Panc1 (cell line): Measurements from ENCODE around the gene TLR10. TPM values are rescaled to one million over a fixed set of nuclear protein-coding genes. Genes with fewer than 3 reads are reported as not detected.

Experiments
- ATAC-seq: fragments of 200-7000 bp; cut with Tn5 transposase; 2 replicates; pipeline ENCODE4 v1.9.1; 2020; ENCODE audit warnings: mild to moderate bottlenecking, moderate library complexity
- BruUV-seq: library from RNA; stranded (reverse); fragments of 400-500 nt; replicated peaks from 2 replicates; lab custom pipeline; 2021; lab: Mats Ljungman, UMichigan
- CTCF ChIA-PET: fragments of 300-600 bp; sonication (Branson Sonifier 250); formaldehyde crosslinking; loops from one replicate; lab custom pipeline; 2022; ENCODE audit warnings: antibody characterized with exemption; lab: Charles Lee
- POLR2A ChIA-PET: fragments of 300-600 bp; sonication (Branson Sonifier 250); formaldehyde crosslinking; loops from one replicate; lab custom pipeline; 2022; ENCODE audit warnings: antibody characterized with exemption; lab: Charles Lee
- DNase-seq: peaks from one replicate; pipeline ENCODE4 v3.0.0-alpha.2; 2010; ENCODE audit warnings: low read depth, low spot score
- H3K27ac ChIP-seq: 2 replicates; pipeline ENCODE4 v1.5.1; 2011; ENCODE audit warnings: mild to moderate bottlenecking, low read length, inconsistent platforms
- H3K27me3 ChIP-seq: fragments of 200-500 bp; sonication (Bioruptor generic); 2 replicates; pipeline ENCODE4 v1.6.0; 2014; ENCODE audit warnings: low read length, inconsistent platforms; ENCODE audit not compliant: control insufficient read depth, insufficient read depth
- H3K36me3 ChIP-seq: fragments of 200-500 bp; sonication (Bioruptor generic); 2 replicates; pipeline ENCODE4 v1.5.1; 2014; ENCODE audit warnings: inconsistent platforms, mild to moderate bottlenecking, low read length, moderate library complexity; ENCODE audit not compliant: control insufficient read depth, insufficient read depth
- H3K4me1 ChIP-seq: 2 replicates; pipeline ENCODE4 v1.5.1; 2011; ENCODE audit warnings: inconsistent platforms, mild to moderate bottlenecking, low read length, moderate library complexity; ENCODE audit not compliant: control insufficient read depth, insufficient read depth
- H3K4me3 ChIP-seq, 2 experiments: 2 replicates each; pipeline ENCODE4 v1.5.1; 2011 to 2012; ENCODE audit warnings: low read depth in 2 of 2, low read length in 2 of 2, mild to moderate bottlenecking in 2 of 2, inconsistent platforms in 1 of 2, moderate library complexity in 1 of 2
- H3K9me3 ChIP-seq: fragments of 200-500 bp; sonication (Bioruptor generic); 2 replicates; pipeline ENCODE4 v1.5.1; 2014; ENCODE audit warnings: low read depth, mild to moderate bottlenecking, inconsistent platforms, low read length, moderate library complexity; ENCODE audit not compliant: control insufficient read depth, insufficient read depth
- POLR2AphosphoS5 ChIP-seq: IDR thresholded peaks from 2 replicates; pipeline ENCODE4 v1.6.1; 2012; ENCODE audit warnings: mild to moderate bottlenecking, low read depth, low read length, moderate library complexity
- SIN3A ChIP-seq: IDR thresholded peaks from 2 replicates; pipeline ENCODE4 v1.6.1; 2012; ENCODE audit warnings: low read depth, mild to moderate bottlenecking, low read length, moderate library complexity, borderline replicate concordance; ENCODE audit not compliant: insufficient read depth
- TCF7L2 ChIP-seq: IDR thresholded peaks from 2 replicates; pipeline ENCODE4 v1.6.1; 2011; ENCODE audit warnings: mild to moderate bottlenecking, low read depth, low read length, inconsistent platforms
- in situ Hi-C: cut with HindIII; loops from 2 replicates; pipeline ENCODE4 v1.10.0; 2016; ENCODE audit warnings: low sequenced_read_pairs, low pct_unique_long_range_greater_than_20kb
- intact Hi-C: fragments of 100-400 bp; cut with micrococcal nuclease; formaldehyde crosslinking; loops from one replicate; pipeline ENCODE4 v1.10.0; 2022; ENCODE audit not compliant: unreplicated experiment
- total RNA-seq: library from RNA; stranded (reverse); gene quantifications from one replicate; pipeline ENCODE4 v1.2.1, GENCODE V29; 2021; ENCODE audit not compliant: unreplicated experiment
- TF ChIP-seq, protein P1 (sequence below): fragments of 450-650 bp; IDR thresholded peaks from 2 replicates; pipeline ENCODE4 v1.5.1; 2017; ENCODE audit warnings: mild to moderate bottlenecking
- TF ChIP-seq, protein P2 (sequence below), 2 experiments: IDR thresholded peaks; 2 replicates each; pipeline ENCODE4 v1.6.1; 2011 to 2012; ENCODE audit warnings: low read depth in 2 of 2, control low read depth in 1 of 2, low read length in 1 of 2, mild to moderate bottlenecking in 1 of 2, moderate library complexity in 1 of 2; ENCODE audit not compliant: insufficient read depth in 1 of 2

Gene TLR10
- total RNA-seq, 1 experiment from 2014 or later: 0.05 TPM

DNA sequence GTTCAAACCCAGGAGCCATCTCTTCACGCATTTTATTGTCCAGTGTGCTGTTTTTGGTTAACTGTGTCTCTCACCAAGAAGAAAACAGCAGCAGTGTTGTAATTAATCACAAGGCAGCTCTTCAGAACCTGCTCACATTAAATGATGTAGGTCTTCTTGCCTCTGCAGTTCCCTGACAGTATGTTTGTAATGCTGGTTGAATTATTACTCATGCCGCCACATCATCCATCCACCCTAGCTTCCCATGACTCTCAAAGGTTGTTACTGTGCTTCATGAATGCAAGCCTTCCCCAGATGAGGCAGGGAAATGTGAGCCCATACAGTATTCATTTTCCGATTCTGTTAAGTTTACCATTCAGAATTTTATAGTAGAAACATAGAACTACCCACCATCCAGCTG is 17.4 kb downstream of the TLR10 start:
- BruUV-seq: no TSS peak
- no peaks in the 10 kb centered on the region for H3K27me3 ChIP-seq
- H3K9me3 ChIP-seq: no peaks in the 10 kb centered on the region
- in situ Hi-C loops: no loop called here
- intact Hi-C loops: no loop called here
- H3K4me3 ChIP-seq: no peak overlapping the region
- no peaks in the 10 kb centered on the region for H3K36me3 ChIP-seq
- ATAC-seq (no peak), DNase-seq (no peak)
- H3K27ac ChIP-seq: no peak overlapping the region
- TF ChIP-seq TCF7L2: no peak
- TF ChIP-seq, protein P1, sequence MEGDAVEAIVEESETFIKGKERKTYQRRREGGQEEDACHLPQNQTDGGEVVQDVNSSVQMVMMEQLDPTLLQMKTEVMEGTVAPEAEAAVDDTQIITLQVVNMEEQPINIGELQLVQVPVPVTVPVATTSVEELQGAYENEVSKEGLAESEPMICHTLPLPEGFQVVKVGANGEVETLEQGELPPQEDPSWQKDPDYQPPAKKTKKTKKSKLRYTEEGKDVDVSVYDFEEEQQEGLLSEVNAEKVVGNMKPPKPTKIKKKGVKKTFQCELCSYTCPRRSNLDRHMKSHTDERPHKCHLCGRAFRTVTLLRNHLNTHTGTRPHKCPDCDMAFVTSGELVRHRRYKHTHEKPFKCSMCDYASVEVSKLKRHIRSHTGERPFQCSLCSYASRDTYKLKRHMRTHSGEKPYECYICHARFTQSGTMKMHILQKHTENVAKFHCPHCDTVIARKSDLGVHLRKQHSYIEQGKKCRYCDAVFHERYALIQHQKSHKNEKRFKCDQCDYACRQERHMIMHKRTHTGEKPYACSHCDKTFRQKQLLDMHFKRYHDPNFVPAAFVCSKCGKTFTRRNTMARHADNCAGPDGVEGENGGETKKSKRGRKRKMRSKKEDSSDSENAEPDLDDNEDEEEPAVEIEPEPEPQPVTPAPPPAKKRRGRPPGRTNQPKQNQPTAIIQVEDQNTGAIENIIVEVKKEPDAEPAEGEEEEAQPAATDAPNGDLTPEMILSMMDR: no peak
- TF ChIP-seq, protein P2, sequence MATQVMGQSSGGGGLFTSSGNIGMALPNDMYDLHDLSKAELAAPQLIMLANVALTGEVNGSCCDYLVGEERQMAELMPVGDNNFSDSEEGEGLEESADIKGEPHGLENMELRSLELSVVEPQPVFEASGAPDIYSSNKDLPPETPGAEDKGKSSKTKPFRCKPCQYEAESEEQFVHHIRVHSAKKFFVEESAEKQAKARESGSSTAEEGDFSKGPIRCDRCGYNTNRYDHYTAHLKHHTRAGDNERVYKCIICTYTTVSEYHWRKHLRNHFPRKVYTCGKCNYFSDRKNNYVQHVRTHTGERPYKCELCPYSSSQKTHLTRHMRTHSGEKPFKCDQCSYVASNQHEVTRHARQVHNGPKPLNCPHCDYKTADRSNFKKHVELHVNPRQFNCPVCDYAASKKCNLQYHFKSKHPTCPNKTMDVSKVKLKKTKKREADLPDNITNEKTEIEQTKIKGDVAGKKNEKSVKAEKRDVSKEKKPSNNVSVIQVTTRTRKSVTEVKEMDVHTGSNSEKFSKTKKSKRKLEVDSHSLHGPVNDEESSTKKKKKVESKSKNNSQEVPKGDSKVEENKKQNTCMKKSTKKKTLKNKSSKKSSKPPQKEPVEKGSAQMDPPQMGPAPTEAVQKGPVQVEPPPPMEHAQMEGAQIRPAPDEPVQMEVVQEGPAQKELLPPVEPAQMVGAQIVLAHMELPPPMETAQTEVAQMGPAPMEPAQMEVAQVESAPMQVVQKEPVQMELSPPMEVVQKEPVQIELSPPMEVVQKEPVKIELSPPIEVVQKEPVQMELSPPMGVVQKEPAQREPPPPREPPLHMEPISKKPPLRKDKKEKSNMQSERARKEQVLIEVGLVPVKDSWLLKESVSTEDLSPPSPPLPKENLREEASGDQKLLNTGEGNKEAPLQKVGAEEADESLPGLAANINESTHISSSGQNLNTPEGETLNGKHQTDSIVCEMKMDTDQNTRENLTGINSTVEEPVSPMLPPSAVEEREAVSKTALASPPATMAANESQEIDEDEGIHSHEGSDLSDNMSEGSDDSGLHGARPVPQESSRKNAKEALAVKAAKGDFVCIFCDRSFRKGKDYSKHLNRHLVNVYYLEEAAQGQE (IDR thresholded peaks at IDR 0.05; ENCODE audit: insufficient read depth in 1 of 2, low read depth in 2 of 2, low read length in 1 of 2): no peak
- TF ChIP-seq SIN3A: no peak
- no peak for TF ChIP-seq POLR2AphosphoS5
- ChIA-PET POLR2A (no interaction called here), CTCF (interaction anchor here (0.6 to 1.1 kb wide), 2 partner anchors 90 to 703 kb away, joined by 4 to 6 read pairs; no protein-coding TSS in a partner anchor)
- H3K4me1 ChIP-seq: no peaks in the 10 kb centered on the region

DNA sequence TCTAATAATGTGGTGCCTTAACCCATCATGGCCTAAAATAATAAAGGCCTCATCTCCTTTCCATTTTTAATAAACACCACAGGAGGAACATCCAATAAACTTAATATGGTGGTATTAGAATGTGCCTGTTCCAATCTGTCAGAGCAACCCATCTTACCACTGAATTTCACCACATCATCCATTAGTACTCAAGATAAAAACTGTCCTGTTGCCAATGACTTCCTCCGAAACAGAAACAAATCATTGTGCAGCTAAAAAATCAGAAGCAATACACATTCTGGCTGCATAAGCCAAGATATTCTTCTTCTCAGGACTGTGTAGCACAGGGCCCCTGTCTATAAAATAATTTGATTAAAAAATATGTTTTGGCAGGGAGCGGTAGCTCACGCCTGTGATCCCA is 18.5 kb downstream of the TLR10 start:
- CTCF ChIA-PET: no interaction called here
- BruUV-seq: no TSS peak
- Histone ChIP-seq H3K27ac (no peak overlapping the region), H3K27me3 (no peaks in the 10 kb centered on the region), H3K4me1 (no peaks in the 10 kb centered on the region), H3K9me3 (no peaks in the 10 kb centered on the region), H3K36me3 (no peaks in the 10 kb centered on the region), H3K4me3 (no peak overlapping the region)
- TF ChIP-seq, protein P2 (IDR thresholded peaks at IDR 0.05; ENCODE audit: insufficient read depth in 1 of 2, low read depth in 2 of 2, low read length in 1 of 2): no peak
- TF ChIP-seq SIN3A (no peak), POLR2AphosphoS5 (no peak), TCF7L2 (no peak)
- TF ChIP-seq, protein P1: no peak
- ATAC-seq (no peak), DNase-seq (no peak)
- intact Hi-C loops: no loop called here
- POLR2A ChIA-PET: no interaction called here
- in situ Hi-C loops: no loop called here
